ENCODE data around the gene LGI2.

DNA sequence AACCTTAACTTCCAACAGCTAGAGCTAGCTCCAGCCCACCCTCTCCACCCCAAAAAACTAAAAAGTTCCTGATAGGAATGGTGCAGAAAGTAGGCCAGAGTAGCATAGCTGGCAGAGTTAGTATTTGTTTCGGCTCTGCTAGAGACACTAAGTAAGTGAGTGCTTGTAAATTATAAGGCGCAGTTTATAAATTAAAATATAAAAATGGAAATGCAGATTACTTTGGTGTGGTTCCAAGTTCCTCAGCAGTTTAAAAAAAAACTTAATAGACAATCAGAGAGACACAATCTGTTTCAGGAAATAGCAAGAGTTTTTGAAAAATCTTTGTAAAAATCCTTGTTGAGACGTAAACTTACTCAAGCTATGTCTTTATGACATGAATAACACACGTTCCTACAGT lies 2.8 kb upstream of the LGI2 start:
- TF ChIP-seq, protein P1, sequence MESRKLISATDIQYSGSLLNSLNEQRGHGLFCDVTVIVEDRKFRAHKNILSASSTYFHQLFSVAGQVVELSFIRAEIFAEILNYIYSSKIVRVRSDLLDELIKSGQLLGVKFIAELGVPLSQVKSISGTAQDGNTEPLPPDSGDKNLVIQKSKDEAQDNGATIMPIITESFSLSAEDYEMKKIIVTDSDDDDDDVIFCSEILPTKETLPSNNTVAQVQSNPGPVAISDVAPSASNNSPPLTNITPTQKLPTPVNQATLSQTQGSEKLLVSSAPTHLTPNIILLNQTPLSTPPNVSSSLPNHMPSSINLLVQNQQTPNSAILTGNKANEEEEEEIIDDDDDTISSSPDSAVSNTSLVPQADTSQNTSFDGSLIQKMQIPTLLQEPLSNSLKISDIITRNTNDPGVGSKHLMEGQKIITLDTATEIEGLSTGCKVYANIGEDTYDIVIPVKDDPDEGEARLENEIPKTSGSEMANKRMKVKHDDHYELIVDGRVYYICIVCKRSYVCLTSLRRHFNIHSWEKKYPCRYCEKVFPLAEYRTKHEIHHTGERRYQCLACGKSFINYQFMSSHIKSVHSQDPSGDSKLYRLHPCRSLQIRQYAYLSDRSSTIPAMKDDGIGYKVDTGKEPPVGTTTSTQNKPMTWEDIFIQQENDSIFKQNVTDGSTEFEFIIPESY (CRISPR knock-in tag; IDR thresholded peaks at IDR 0.05): no peak
- TF ChIP-seq TAF1 (IDR thresholded peaks at IDR 0.05; ENCODE audit: control insufficient read depth, extremely low read depth, insufficient read depth, low read length, severe bottlenecking): no peak
- TF ChIP-seq TCF7 (IDR thresholded peaks at IDR 0.05; ENCODE audit: borderline replicate concordance): no peak
- TF ChIP-seq, protein P2, sequence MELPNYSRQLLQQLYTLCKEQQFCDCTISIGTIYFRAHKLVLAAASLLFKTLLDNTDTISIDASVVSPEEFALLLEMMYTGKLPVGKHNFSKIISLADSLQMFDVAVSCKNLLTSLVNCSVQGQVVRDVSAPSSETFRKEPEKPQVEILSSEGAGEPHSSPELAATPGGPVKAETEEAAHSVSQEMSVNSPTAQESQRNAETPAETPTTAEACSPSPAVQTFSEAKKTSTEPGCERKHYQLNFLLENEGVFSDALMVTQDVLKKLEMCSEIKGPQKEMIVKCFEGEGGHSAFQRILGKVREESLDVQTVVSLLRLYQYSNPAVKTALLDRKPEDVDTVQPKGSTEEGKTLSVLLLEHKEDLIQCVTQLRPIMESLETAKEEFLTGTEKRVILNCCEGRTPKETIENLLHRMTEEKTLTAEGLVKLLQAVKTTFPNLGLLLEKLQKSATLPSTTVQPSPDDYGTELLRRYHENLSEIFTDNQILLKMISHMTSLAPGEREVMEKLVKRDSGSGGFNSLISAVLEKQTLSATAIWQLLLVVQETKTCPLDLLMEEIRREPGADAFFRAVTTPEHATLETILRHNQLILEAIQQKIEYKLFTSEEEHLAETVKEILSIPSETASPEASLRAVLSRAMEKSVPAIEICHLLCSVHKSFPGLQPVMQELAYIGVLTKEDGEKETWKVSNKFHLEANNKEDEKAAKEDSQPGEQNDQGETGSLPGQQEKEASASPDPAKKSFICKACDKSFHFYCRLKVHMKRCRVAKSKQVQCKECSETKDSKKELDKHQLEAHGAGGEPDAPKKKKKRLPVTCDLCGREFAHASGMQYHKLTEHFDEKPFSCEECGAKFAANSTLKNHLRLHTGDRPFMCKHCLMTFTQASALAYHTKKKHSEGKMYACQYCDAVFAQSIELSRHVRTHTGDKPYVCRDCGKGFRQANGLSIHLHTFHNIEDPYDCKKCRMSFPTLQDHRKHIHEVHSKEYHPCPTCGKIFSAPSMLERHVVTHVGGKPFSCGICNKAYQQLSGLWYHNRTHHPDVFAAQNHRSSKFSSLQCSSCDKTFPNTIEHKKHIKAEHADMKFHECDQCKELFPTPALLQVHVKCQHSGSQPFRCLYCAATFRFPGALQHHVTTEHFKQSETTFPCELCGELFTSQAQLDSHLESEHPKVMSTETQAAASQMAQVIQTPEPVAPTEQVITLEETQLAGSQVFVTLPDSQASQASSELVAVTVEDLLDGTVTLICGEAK (IDR thresholded peaks at IDR 0.05): no peak
- TF ChIP-seq, protein P2 (CRISPR knock-in tag; IDR thresholded peaks at IDR 0.05): no peak
- TF ChIP-seq ZNF274 (IDR thresholded peaks at IDR 0.05; ENCODE audit: borderline replicate concordance, low read depth, low read length): no peak
- TF ChIP-seq SIN3A (IDR thresholded peaks at IDR 0.05; ENCODE audit: borderline replicate concordance in 2 of 2, control insufficient read depth in 1 of 2, low read depth in 2 of 2, low read length in 2 of 2): no peak
- no peak for TF ChIP-seq ARHGAP35 (IDR thresholded peaks at IDR 0.05; ENCODE audit: partially characterized antibody)
- TF ChIP-seq HMG20A (CRISPR knock-in tag; conservative IDR thresholded peaks at IDR 0.05): no peak
- TF ChIP-seq ZNF766 (CRISPR knock-in tag; conservative IDR thresholded peaks at IDR 0.05): no peak
- no peak for TF ChIP-seq NR3C1 (CRISPR knock-in tag; IDR thresholded peaks at IDR 0.05)
- TF ChIP-seq SIX5 (IDR thresholded peaks at IDR 0.05; ENCODE audit: borderline replicate concordance in 1 of 2, insufficient read depth in 1 of 2, low read depth in 1 of 2, low read length in 2 of 2): no peak
- TF ChIP-seq, protein P3, sequence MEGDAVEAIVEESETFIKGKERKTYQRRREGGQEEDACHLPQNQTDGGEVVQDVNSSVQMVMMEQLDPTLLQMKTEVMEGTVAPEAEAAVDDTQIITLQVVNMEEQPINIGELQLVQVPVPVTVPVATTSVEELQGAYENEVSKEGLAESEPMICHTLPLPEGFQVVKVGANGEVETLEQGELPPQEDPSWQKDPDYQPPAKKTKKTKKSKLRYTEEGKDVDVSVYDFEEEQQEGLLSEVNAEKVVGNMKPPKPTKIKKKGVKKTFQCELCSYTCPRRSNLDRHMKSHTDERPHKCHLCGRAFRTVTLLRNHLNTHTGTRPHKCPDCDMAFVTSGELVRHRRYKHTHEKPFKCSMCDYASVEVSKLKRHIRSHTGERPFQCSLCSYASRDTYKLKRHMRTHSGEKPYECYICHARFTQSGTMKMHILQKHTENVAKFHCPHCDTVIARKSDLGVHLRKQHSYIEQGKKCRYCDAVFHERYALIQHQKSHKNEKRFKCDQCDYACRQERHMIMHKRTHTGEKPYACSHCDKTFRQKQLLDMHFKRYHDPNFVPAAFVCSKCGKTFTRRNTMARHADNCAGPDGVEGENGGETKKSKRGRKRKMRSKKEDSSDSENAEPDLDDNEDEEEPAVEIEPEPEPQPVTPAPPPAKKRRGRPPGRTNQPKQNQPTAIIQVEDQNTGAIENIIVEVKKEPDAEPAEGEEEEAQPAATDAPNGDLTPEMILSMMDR (IDR thresholded peaks at IDR 0.05 in 2 of 3, conservative IDR thresholded peaks at IDR 0.05 in 1 of 3; ENCODE audit: insufficient read depth in 2 of 3, low read depth in 1 of 3, low read length in 3 of 3): no peak
- TF ChIP-seq, protein P4, sequence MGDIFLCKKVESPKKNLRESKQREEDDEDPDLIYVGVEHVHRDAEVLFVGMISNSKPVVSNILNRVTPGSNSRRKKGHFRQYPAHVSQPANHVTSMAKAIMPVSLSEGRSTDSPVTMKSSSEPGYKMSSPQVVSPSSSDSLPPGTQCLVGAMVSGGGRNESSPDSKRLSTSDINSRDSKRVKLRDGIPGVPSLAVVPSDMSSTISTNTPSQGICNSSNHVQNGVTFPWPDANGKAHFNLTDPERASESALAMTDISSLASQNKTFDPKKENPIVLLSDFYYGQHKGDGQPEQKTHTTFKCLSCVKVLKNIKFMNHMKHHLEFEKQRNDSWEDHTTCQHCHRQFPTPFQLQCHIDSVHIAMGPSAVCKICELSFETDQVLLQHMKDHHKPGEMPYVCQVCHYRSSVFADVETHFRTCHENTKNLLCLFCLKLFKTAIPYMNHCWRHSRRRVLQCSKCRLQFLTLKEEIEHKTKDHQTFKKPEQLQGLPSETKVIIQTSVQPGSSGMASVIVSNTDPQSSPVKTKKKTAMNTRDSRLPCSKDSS (IDR thresholded peaks at IDR 0.05; ENCODE audit: low read depth, partially characterized antibody): no peak
